Inflammatory macrophage treated with lipopolysaccharide for 4 hours (primary cell): ENCODE data around the gene FXYD1.
A peak's percentile ranks its signal among the peaks of the same experiment; 100 is the strongest.
"Not testable (repeated sequence)": the region's sequence is repeated elsewhere in the genome, so short reads cannot be mapped to it uniquely, and the experiment has no call there.

ENCODE experiments used
- DNase-seq: peaks from one replicate; pipeline ENCODE4 v3.0.0-alpha.2; 2020

The FXYD1 gene

DNA sequence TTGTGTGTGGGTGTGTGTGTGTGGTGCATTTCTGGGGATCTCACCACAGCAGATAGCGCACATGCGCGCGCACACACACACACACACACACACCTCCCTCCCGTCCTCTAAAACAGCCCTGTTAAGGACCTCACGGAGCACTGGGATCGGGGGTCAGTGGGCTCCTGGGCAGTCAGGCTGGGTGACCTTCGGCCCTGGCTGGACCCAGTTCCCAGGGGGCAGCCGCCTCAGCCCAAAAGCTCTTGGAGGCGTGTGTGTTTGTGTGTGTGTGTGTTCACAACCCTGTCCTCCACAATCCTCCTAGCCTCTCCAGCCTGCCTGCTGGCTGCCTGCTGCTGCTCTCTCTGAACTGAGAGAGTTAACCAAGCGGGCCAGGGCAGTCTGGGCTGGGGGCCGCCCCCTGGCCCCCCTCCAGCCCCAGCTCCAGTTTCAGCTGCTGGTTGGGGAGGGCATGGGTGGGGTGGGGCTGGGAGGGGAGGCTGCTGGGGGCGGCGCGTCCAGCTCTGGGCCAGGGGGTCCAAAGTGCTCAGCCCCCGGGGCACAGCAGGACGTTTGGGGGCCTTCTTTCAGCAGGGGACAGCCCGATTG is at the start of gene FXYD1:
FXYD1 (plus strand) TSS at position 520 of the 588 bp plus-strand sequence. CDS start 1,256 bp downstream, outside the sequence.
- no peak for DNase-seq

DNA sequence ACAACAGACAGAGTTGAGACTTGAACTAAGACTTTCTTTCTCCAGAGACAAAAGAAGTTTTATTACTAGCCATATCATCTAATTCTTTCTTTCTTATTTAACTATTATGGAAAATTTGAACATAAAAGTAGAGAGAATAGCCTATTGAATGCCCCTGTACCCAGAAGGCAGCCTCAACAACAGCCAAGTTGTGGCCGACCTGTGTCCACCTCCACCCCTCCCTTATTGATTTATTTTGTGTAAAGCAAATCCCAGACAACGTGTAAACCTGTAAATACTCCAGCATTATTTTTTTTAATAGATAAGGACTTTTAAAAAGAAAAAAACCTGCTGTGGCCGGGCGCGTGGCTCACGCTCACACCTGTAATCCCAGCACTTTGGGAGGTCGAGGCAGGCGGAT is 49.1 kb upstream of the FXYD1 start:
- DNase-seq, result no peak

DNA sequence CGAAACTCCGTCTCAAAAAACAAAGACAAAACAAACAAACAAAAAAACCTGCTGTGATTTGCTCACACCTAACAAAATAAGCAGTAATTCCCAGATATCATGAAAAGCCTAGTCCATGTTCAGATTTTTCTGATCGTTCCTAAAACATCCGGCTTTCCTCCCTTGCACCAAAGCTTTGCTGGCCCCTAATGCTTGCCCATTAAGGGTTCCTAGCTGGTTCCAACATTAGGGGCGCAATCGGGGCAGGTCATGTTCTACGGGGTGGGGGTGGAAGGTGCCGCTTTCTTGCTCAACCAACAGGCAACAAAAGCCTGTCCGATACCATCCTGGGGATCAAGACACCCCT is 48.5 kb upstream of the FXYD1 start:
- DNase-seq, result no peak

DNA sequence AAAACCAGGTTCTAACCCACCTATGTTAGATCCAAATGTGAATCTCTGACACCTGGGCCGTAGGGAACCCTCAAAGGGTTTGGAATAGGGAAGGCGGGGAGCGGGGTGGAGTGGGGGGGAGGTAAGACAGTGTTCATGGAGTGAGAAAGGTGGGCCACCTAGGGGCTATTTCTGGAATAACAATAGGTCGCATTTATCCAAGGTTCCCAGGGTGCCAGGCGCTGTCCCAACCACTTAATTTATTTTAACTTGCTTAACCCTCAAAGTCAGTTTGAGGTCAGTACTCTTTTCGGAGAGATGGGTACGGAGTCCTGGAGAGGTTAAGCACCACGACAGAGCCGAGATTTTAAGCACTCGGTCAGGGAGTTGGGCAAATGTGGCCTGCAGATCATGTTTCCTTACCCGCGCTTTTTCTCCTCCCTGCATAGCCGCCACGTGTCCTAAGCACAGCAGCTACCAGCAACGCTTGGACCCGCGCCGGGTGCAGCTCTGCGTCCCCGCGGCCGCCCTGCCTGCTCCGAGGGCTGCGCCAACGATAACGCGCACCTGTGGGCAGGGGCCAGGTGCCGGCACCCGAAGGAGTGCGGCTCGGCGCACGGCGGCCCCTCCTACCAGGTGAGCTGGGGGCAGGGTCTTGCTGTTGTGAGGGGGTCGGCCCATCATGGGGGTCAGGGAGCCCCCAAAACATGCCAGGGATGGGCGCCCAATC is 48.0 kb upstream of the FXYD1 start:
- peak; percentile 42 for DNase-seq

DNA sequence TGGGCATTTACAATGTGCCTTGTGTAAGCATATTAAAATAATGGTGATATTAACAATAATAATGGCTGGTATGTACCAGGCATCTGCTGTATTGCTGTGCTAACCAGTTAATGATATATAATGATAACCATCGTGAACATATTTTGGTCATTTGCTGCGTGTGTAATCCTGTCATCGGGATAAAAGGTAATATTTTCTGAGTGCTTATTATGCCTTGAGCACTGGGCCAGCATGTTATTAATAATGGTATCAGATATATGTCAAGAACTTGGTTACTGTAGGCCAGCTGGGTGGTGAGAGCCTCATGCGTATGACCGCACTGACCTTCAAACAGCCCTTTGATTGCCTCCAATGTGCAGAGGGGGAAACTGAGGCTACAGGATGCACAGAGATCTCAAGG is 45.2 kb upstream of the FXYD1 start:
- no peak for DNase-seq

DNA sequence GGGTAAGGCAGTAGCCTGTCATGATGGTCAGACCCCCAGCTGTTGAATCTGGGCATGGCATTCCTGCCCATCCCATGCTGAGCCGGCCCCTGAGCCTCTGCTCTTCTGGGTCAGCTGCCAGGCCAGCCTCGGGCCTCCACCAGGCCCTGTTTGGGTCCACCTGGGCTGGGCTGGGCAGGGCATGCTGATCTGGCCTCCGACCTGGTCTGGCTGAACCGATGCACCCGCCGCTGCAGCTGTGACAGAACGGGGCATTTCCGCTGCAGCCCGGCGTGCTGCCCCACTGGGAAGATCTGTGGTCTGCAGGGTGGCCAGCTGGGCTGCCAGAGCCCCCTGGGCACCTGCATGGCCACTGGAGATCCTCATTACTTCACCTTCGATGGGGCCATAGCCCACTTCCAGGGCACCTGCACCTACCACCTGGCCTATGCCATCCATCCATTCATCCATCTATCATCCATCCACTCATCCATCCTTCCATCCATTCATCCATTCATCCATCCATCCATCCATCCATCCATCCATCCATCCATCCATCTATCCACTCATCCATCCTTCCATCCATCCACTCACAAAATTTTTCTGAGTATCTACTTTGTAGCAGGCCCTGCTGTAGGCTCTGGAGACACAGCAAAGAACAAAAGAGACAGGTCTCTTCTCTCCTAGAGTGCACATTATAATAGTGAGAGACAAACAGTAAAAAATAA is 44.5 kb upstream of the FXYD1 start:
- no peak for DNase-seq

DNA sequence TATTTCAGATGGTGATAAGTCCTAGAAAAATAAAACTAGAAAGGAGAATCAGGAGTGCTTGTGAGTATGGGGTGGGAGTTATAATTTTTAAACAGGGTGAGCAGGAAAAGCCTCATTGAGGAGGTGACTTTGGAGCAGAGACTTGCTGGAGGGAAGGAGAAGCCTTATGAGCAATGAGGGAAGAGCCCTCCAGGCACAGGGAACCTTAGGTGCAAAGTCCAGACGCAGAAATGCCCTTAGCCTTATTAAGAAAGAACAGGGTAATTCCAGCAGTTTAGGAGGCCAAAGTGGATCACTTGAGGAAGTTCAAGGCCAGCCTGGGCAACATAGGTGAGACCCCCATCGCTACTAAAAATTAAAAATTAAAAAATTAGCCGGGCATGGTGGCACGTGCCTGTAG is 44.0 kb upstream of the FXYD1 start:
- DNase-seq, result no peak

DNA sequence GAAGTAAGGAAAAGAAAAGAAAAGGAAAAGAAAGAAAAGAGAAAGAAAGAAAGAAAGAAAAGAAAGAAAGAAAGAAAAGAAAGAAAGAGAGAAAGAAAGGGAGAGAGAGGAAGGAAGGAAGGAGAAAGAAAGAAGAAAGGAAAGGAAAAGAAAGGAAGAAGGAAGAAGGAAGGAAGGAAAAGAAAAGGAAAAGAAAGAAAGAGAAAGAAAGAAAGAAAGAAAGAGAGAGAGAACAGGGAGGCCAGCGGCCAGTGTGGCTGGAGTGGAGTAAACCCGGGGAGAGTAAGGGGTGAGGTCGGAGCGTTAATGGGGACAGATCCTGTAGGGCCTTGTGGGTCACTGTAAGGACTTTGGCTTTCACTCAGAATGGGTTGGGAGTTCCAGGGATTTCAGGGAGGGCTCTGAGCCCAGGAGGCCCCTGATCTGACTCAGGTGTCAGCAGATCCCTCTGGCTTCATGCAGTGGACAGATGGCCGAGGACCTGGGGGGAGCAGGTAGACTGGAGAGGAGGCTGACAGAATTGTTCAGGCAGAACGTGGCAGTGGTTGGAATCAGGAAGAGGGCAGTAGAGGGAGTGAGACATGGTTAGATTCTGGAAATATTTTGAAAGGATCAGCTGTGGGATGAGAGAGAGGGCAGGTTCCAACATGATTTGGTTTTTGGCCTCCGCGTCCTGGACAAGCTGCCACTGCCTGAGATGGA is 42.8 kb upstream of the FXYD1 start:
- no peak for DNase-seq

DNA sequence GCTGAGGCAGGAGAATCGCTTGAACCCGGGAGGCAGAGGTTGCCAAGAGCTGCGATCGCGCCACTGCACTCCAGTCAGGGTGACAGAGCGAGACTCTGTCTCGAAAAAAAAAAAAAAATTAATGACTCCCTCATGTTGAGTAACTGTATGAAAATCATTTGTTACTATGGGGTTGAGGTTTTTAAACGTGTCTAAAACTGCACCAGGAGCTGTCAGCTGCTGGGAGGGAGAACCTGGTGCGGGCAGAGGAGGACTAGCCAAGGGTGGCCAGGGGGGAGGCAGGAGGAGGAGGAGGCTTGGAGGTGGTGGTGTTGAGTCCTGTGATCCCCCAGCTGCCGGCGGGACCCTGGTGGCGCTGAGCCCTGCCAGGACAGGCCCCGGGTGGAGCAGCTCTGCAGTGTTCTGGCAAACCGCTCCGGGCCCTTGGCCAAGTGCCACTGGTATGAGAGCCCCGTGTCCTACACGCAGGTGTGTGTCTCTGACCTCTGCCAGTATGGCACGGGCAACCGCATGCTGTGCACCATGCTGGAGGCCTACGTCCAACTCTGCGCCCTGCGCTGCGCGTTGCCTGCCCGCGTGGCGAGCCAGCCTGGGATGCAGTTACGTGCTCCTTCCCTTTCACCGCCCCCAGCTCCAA is 40.1 kb upstream of the FXYD1 start:
- DNase-seq, result no peak

DNA sequence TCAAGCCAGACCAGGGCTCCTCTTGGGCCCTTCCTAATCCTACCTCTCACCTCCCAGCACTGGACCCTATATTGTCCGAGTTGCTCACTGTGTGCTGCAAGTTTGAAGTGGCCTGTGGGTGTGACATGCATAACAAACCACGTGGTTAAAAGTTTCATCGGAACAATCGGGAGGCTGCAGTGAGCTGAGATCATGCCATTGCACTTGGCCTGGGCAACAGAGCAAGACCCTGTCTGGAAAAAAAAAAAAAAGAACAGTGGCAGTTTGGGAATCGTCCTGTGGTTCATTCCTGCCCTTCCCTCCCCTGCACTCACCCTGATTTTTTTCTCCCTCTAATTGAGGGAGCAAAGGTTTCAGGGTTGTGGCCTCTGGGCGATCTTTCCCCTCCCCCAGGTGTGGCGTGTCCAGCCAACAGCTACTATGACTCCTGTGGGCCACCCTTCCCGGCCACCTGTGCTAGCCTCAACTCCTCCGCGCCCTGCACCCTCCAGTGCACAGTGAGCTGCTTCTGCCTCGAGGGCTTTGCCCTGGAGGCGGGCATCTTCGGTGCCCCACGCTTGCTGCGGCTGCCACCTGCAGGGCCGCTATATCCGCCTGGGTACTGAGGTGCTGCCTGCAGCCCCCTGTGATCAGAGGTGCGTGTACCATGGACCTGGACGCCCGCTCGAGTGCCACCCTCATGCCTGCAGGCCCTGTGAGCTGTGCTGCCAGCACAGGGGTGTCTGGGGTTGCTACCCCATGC is 39.3 kb upstream of the FXYD1 start:
- no peak for DNase-seq

DNA sequence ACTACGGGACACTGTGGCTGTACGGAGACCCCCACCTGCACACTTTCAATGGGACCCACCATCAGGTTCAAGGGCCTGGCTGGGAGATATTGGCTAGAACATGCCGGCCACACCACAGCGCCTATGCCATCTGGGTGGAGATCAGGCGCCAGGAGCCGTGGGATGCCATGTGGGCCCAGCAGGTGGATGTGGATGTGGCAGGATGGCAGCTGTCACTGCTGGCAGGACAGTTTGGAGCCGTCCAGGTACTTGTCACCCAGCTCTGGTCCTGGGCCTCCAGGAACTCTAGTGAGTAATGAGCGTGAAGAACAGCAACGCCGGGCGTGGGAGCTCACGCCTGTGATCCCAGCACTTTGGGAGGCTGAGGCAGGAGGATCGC is 38.7 kb upstream of the FXYD1 start:
- DNase-seq, result no peak

DNA sequence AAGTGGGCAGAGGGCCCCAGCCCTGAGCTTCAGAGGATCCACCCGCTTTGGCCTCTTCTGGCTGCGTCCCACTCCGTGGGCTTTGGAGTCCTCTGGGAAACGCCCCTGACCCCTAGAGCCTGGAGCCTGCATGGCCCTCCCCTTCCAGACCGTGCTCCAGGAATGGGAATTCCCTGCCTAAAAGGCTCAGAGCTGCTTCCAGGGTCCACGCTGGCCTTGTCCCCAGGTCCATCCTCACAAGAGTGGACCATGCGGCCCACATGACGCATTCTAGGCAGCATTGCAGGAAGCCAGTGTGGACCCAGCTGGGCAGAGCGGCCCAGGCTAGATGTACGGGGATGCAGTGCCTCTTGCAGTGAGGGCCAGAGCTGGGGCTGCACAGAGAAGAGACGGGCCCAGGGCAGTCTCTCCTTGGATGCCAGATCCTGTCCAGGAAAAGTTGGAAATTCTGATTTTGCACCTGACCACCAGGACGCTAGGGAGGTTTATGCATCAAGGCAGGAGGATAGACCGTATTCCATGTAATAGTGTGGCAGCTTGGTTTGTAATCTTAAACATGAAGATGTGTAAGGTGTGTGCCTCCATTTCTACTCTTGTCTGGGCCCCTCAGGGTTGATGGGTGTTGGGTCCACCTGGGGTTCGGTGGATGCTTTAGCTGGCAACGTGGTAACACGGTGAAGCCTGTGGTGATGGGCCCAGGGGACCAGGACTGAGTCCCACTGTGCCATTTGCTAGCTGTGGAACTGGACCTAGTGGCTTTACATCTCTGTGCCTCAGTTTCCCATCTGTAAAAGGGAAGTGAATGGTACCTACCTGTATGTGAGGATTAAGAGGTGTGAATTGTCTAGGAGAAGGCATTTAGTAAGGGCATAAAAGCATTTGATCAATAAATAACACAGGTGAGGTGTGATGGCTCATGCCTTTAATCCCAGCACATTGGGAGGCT is 37.8 kb upstream of the FXYD1 start:
- DNase-seq, result no peak

DNA sequence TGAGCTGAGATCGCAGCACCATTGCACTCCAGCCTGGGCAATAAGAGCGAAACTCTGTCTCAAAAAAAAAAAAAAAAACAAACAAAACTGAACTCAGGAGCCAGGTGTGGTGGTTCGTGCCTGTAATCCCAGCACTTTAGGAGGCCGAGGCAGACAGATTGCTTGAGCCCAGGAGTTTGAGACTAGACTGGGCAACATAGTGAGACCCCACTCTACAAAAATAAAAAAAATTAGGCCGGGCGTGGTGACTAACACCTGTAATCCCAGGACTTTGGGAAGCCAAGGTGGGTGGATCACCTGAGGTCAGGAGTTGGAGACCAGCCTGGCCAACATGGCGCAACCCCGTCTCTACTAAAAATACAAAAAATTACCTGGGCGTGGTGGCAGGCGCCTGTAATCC is 36.7 kb upstream of the FXYD1 start:
- DNase-seq, result not testable (repeated sequence)

DNA sequence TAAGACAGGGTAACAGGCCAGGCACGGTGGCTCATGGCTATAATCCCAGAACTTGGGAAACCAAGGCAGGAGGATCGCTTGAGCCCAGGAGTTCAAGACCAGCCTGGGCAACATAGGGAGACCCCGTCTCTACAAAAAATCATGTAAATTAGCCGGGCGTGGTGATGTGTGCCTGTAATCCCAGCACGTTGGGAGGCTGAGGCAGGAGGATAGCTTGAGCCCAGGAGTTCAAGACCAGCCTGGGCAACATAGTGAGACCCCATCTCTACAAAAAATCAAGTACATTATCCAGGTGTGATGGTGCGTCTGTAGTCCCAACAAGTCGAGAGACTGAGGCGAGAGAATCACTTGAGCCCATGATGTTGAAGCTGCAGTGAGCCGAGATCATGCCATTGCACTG is 35.0 kb upstream of the FXYD1 start:
- not testable (repeated sequence) for DNase-seq

DNA sequence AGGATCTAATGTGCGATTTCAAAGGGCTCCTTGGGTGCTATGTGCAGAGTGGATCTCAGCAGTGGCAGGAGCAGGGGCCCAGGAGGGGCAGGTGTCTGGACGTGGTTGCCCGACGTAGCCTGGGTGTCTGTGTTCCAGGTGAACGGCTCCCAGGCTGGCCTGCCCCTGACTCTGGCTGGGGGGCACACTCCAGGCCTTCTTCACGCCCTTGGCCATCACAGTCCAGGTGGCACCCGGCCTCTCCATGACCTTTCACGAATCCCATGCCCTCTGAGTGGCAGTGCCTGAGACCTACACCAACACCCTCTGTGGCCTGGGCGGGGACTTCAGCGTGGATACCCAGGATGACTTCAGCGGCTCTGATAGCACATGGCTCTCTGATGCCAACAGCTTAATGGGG is 34.3 kb upstream of the FXYD1 start:
- DNase-seq, result no peak

DNA sequence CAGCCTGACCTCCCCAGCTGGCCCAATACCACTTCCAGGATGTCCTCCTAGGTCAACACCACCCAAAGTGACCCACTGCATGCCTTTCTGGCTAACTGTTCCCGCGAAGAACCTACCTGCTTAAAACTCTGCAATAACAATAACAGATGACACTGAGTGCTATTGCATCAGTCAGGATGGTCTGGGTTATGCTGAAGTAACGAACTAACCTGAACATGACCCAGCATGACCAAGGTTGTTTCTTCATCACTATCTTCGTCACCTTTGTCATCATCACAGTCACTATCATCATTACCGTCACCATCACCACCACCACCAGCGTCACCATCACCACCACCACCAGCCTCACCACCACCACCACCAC is 33.6 kb upstream of the FXYD1 start:
- no peak for DNase-seq

DNA sequence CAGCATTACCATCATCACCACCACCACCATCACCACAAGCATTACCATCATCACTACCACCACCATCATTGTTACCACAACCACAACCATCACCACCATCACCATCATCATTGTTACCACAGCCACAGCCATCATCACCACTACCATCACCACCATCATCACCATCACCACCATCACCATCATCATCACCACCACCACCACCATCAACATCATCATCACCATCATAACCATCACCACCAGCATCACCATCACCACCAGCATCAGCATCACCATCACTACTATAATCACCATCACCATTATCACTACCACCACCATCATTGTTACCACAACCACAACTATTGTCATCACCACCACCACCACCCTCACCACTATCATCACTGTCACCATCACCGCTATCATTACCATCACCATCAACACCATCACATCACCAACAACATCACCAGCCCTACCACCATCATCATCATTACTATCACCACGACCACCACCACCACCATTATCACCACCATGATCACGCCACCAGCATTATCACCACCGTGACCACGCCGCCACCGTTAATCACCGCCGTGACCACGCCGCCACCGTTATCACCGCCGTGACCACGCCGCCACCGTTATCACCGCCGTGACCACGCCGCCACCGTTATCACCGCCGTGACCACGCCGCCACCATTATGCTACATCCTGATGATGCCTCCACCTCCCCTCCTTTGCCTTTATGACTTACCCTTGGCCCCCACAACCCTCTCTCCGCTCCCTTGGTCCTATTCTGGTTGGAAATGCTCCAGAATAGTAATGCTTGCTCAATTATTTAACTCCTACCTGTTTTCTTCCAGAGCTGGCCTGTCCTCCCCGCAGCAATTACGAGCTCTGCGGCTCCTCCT is 33.0 kb upstream of the FXYD1 start:
- no peak for DNase-seq

DNA sequence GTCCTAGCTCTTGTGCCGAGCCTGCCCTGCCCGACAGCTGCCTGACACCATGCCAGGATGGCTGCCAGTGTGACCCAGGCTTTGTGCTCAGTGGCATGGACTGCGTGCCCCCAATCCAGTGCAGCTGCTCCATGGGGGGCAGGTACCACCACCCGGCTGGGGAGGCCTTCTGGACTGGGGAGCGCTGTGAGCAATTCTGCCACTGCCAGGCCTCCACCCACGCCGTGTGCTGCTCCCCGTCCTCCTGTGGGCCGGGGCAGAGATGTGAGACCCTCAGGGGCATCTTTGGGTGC is 32.4 kb upstream of the FXYD1 start:
- DNase-seq, result no peak

DNA sequence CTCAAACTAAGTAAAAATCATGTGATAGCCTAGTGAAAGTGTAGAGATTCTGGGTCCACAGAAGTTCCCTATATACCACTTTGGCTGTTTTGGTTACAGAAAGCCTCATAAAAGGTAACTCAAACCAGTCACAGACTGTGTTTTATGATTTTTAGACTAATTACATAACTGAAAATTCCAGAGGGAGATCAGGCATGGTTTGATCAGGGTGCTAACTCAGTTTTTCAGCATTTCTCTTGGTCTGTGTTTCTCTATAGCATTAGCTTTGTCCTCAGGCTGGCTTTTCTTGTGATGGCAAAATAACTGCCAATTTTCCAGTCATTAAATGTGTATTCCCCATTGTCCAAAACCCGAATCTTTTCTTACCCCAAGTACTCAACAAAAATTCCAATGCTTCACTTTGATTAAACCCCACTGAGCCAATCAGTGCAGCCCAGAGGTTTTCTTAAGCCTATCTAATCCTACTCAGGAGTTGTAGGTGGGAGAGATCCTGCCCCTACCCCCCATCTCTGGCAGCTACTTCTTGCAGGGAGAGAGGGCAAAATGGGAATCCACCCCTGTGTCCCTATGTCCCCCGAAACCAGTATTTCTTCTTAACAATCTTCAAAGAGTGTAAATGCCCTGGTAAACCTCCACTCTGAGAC is 31.6 kb upstream of the FXYD1 start:
- no peak for DNase-seq

DNA sequence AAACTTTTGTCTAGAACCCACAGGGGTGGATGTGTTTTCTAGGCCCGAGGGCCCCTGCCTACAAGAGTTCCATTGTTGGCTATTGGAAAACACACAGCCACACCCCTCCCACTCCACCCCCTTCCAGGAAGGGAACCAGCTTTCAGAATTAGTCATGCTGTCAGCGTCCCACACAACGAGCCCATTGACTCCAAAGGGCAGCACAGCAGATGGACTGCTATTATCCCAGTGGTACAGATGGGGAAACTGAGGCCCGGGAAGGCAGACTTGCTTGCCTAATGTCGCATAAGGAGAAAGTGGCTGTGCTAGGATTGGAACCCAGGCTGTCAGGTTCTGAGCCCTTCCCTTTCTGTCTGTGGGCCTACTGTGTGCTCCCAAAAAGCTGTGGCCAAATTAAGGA is 31.1 kb upstream of the FXYD1 start:
- peak; percentile 68 for DNase-seq
